ENCODE data around the gene RHBDF1.

- TF ChIP-seq, protein P1, sequence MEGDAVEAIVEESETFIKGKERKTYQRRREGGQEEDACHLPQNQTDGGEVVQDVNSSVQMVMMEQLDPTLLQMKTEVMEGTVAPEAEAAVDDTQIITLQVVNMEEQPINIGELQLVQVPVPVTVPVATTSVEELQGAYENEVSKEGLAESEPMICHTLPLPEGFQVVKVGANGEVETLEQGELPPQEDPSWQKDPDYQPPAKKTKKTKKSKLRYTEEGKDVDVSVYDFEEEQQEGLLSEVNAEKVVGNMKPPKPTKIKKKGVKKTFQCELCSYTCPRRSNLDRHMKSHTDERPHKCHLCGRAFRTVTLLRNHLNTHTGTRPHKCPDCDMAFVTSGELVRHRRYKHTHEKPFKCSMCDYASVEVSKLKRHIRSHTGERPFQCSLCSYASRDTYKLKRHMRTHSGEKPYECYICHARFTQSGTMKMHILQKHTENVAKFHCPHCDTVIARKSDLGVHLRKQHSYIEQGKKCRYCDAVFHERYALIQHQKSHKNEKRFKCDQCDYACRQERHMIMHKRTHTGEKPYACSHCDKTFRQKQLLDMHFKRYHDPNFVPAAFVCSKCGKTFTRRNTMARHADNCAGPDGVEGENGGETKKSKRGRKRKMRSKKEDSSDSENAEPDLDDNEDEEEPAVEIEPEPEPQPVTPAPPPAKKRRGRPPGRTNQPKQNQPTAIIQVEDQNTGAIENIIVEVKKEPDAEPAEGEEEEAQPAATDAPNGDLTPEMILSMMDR (IDR thresholded peaks at IDR 0.05), result no peak
- TF ChIP-seq POLR2A (IDR thresholded peaks at IDR 0.05), result no peak
Measured at GRCh38 chr16:74051-74746, 1.8 kb upstream of the RHBDF1 start.
